Activated CD4-positive, alpha-beta T cell treated with anti-CD3 and anti-CD28 coated beads for 36 hours (primary cell): ENCODE data around the gene RPS6KA4. TPM values are rescaled to one million over a fixed set of nuclear protein-coding genes. Genes with fewer than 3 reads are reported as not detected.

Source experiments
- ATAC-seq: fragments of 200-7000 bp; cut with Tn5 transposase; one replicate; pipeline ENCODE4 v1.10.0; 2021; ENCODE audit warnings: mild to moderate bottlenecking, moderate library complexity
- CTCF ChIA-PET: fragments of 350-600 bp; sonication (Branson Sonifier 250); formaldehyde crosslinking; loops from one replicate; lab custom pipeline; 2021; ENCODE audit warnings: antibody characterized with exemption; lab: Charles Lee
- POLR2A ChIA-PET: fragments of 350-600 bp; sonication (Branson Sonifier 250); formaldehyde crosslinking; loops from one replicate; lab custom pipeline; 2021; ENCODE audit warnings: antibody characterized with exemption, inconsistent platforms; lab: Charles Lee
- DNase-seq: peaks from one replicate; pipeline ENCODE4 v3.0.0-alpha.2; 2020
- H3K27ac Mint-ChIP-seq: one replicate; pipeline ENCODE4 v1.8.0; 2021; ENCODE audit warnings: mixed read lengths
- H3K27me3 Mint-ChIP-seq: one replicate; pipeline ENCODE4 v1.8.0; 2021; ENCODE audit warnings: mixed read lengths
- H3K36me3 Mint-ChIP-seq: one replicate; pipeline ENCODE4 v1.8.0; 2021; ENCODE audit warnings: low read depth, mixed read lengths
- H3K4me1 Mint-ChIP-seq: one replicate; pipeline ENCODE4 v1.8.0; 2021; ENCODE audit warnings: mixed read lengths
- H3K4me3 Mint-ChIP-seq: one replicate; pipeline ENCODE4 v1.8.0; 2021; ENCODE audit warnings: mild to moderate bottlenecking, moderate library complexity, mixed read lengths
- H3K9me3 Mint-ChIP-seq: one replicate; pipeline ENCODE4 v1.8.0; 2021; ENCODE audit warnings: low read depth, mixed read lengths
- intact Hi-C, 2 experiments: fragments of 100-400 bp; cut with DNase I in 1 of 2; cut with micrococcal nuclease in 1 of 2; formaldehyde crosslinking; loops; one replicate each; pipeline versions ENCODE4 v1.14.2 to v1.15.1; 2022 to 2024; cut with DNase I, micrococcal nuclease
- total RNA-seq, 2 experiments: library from RNA; stranded (reverse); gene quantifications; one replicate each; pipeline ENCODE4 v1.2.3, GENCODE V29; 2021

The RPS6KA4 gene
- total RNA-seq, 2 experiments from 2014 or later = 22.0 to 30.2 TPM

DNA sequence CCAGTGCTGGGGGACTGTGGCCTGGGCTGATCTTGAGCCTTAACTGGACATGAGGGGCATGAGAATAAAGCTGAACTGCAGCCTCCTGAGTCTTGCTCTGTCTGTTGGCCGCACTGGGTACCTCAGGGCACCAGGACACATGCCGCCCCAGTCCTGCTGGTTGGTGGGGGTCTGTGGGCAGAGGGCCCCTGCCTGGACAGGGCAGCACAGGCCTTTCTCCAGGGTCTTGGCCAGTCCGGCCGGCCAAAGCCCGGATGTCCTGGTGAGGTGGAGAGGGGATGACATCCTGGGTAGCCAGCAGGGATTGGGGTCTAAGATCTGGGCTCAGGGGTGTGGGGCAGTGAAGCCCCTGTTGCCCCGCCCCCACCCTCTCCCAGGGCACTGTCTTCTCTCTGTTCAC, 1.5 kb upstream of the RPS6KA4 start:
- Mint-ChIP-seq H3K27me3 (no peaks in the 10 kb centered on the region), H3K4me1 (peaks cover 36% of the 10 kb centered on the region), H3K36me3 (peaks cover 25% of the 10 kb centered on the region), H3K9me3 (no peaks in the 10 kb centered on the region), H3K27ac (peak overlapping the region; percentile 56), H3K4me3 (peak overlapping the region; percentile 58)
- POLR2A ChIA-PET = interaction anchor here (0.6 kb wide), 1 partner anchor 615 kb away, joined by 4 read pairs; no protein-coding TSS in a partner anchor
- intact Hi-C loops = loop anchor here (5.0 kb wide), 2 partner anchors 40 to 295 kb away; partner anchors contain the start of genes PRDX5 (in 1 of the 2) and TRMT112 (in 1 of the 2)
- DNase-seq (no peak), ATAC-seq (no peak)
- CTCF ChIA-PET = interaction anchor here (0.6 to 2.7 kb wide), 6 partner anchors 10 to 113 kb away, joined by 3 to 8 read pairs (median 5); partner anchors contain the start of gene ESRRA

DNA sequence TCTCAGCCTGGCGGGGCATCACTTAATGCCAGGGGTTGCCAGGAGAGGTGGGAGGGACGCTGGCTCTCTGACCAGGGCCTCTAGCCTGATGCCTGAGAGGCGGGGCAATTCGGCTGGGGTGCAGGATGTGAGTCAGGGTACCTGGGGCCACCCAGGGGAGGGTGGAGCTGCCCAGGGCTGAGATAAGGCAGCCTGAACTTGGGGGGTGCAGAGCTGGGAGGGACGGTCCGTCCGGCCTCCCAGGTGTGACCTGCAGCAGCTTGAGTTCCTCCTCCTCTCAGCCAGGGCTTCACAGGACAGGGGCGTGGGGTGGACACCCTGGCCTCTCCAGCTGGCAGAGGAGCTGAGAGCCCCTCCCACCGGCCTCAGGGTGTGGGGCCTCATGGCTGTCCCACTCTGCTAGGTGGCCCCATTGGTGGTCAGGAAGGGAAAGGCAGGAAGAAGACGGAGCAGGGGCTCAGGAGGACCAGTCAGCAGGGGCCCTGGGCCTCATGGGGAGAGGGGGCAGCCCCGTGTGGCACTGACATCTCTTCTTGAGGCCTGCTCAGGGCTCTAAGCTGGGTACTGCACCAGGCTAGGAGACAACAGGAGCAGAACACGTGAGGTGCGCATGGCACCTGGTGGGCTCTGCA, 942 bp upstream of the RPS6KA4 start:
- peaks cover 28% of the 10 kb centered on the region for H3K36me3 Mint-ChIP-seq
- peak; percentile 83 for DNase-seq
- intact Hi-C loops = loop anchor here (2.0 to 5.0 kb wide), 6 partner anchors 15 to 419 kb away; partner anchors contain the start of genes PRDX5 (in 1 of the 2) and TRMT112 (in 1 of the 2)
- no peaks in the 10 kb centered on the region for H3K9me3 Mint-ChIP-seq
- ATAC-seq = peak; percentile 74
- POLR2A ChIA-PET = interaction anchor here (0.6 kb wide), 1 partner anchor 615 kb away, joined by 4 read pairs; no protein-coding TSS in a partner anchor
- peak overlapping the region; percentile 56 for H3K27ac Mint-ChIP-seq
- no peaks in the 10 kb centered on the region for H3K27me3 Mint-ChIP-seq
- H3K4me1 Mint-ChIP-seq = peaks cover 36% of the 10 kb centered on the region
- peak overlapping the region; percentile 58 for H3K4me3 Mint-ChIP-seq
- CTCF ChIA-PET = interaction anchor here (0.6 to 2.7 kb wide), 4 partner anchors 41 to 91 kb away, joined by 3 to 8 read pairs (median 6); partner anchors contain the start of gene ESRRA

DNA sequence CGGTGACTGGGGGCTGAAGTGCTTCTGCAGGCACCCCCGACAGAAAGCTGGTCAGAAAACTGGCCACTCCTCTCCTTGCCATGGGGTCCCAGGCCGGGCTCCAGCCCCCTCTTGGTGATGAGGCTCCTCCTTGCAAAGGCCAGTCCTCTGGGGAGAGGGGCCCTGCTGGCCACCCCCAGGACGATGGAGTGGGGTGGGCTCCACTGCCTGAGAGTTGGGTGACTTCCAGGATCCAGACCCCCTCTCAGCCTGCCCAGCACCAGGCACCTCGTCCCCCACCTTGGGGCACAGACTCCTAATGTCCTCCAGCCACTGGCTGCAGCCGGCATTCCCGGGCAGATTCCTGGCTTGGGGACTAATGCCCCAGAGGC, 441 bp upstream of the RPS6KA4 start:
- Mint-ChIP-seq H3K9me3 (no peaks in the 10 kb centered on the region), H3K27ac (no peak overlapping the region), H3K27me3 (no peaks in the 10 kb centered on the region), H3K4me1 (peaks cover 36% of the 10 kb centered on the region), H3K4me3 (peak overlapping the region; percentile 58), H3K36me3 (peaks cover 30% of the 10 kb centered on the region)
- CTCF ChIA-PET = interaction anchor here (1.1 to 2.7 kb wide), 3 partner anchors 54 to 91 kb away, joined by 3 to 8 read pairs (median 8); partner anchors contain the start of gene ESRRA
- intact Hi-C loops = loop anchor here (2.0 to 5.0 kb wide), 6 partner anchors 16 to 418 kb away; partner anchors contain the start of genes PRDX5 (in 1 of the 2) and TRMT112 (in 1 of the 2)
- DNase-seq = no peak
- POLR2A ChIA-PET = no interaction called here
- ATAC-seq = no peak

DNA sequence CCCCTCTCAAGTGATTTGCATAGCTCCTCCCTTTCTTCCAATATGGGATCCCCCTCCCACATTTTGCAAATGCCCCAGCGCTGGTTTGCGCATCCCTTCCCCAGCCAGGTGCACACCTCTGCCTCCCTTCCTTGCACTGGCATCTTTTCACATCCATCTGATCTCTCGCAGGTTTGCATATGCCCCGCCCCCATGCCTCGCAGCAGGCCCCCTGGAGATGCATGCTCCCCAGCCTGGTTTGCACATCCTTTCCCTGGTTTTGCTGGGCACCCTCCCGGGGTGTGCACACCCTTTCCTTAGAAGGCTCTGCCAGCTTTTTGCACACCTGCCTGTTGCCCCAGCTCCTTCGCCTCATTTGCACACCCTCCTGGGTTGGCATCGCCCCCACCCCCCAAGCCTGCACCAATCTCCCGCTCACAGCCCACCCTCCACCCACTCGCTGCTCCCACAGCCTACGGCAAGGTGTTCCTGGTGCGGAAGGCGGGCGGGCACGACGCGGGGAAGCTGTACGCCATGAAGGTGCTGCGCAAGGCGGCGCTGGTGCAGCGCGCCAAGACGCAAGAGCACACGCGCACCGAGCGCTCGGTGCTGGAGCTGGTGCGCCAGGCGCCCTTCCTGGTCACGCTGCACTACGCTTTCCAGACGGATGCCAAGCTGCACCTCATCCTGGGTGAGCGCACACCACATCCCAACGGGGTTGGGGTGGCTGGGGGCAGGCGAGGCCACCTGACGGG, 917 bp downstream of the RPS6KA4 start:
- intact Hi-C loops = loop anchor here (1.0 to 5.0 kb wide), 11 partner anchors 17 to 417 kb away; partner anchors contain the start of genes PRDX5 (in 2 of the 2), ESRRA (in 1 of the 2), GPR137 (in 1 of the 2) and NRXN2 (in 1 of the 2)
- POLR2A ChIA-PET = interaction anchor here (1.0 kb wide), 1 partner anchor 9 kb away, joined by 3 read pairs; no protein-coding TSS in a partner anchor
- CTCF ChIA-PET = interaction anchor here (0.6 to 1.2 kb wide), 4 partner anchors 11 to 89 kb away, joined by 3 to 5 read pairs (median 4); partner anchors contain the start of gene PRDX5
- peak overlapping the region; percentile 47 for H3K27ac Mint-ChIP-seq
- peaks cover 36% of the 10 kb centered on the region for H3K4me1 Mint-ChIP-seq
- H3K9me3 Mint-ChIP-seq = no peaks in the 10 kb centered on the region
- DNase-seq = peak; percentile 63
- no peaks in the 10 kb centered on the region for H3K27me3 Mint-ChIP-seq
- peak; percentile 18 for ATAC-seq
- peaks cover 33% of the 10 kb centered on the region for H3K36me3 Mint-ChIP-seq
- peak overlapping the region; percentile 85 for H3K4me3 Mint-ChIP-seq

DNA sequence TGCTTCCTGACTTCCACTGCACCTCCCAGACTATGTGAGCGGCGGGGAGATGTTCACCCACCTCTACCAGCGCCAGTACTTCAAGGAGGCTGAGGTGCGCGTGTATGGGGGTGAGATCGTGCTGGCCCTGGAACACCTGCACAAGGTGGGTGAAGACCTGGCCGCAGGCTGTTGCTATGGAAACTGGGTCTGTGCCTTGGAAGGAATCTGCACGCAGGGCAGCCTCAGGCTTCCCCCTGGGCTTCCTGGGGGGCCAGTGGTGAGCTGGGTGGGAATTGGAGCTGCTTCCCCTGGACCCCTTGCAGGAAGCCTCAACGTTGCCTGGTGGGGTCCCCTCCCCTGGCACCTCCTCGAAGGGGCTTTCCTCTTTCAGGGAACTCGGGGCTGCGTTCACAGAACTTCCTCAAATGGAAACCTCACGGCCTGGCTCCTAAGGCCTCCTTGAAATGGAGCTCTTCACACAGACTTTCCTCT, 1.5 kb downstream of the RPS6KA4 start:
- no peaks in the 10 kb centered on the region for H3K9me3 Mint-ChIP-seq
- intact Hi-C loops = no loop called here
- no peak for ATAC-seq

DNA sequence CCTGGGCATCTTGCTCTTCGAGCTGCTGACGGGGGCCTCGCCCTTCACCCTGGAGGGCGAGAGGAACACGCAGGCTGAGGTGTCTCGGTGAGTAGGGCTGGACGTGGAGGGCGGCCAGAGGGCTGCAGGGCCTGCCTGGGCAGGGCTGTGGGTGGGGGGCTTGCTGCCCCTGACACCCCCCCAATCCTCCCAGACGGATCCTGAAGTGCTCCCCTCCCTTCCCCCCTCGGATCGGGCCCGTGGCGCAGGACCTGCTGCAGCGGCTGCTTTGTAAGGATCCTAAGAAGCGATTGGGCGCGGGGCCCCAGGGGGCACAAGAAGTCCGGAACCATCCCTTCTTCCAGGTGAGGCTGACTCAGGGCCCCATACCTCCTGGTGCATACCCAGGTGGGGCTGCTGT, 2.7 kb downstream of the RPS6KA4 start:
- ChIA-PET POLR2A (no interaction called here), CTCF (interaction anchor here (1.2 kb wide), 1 partner anchor 284 kb away, joined by 8 read pairs; no protein-coding TSS in a partner anchor)
- intact Hi-C loops = no loop called here
- H3K9me3 Mint-ChIP-seq = no peaks in the 10 kb centered on the region
- H3K4me3 Mint-ChIP-seq = no peak overlapping the region
- ATAC-seq (no peak), DNase-seq (no peak)
- no peak overlapping the region for H3K27ac Mint-ChIP-seq
- no peaks in the 10 kb centered on the region for H3K27me3 Mint-ChIP-seq
- H3K36me3 Mint-ChIP-seq = peaks cover 46% of the 10 kb centered on the region
- peaks cover 28% of the 10 kb centered on the region for H3K4me1 Mint-ChIP-seq

More for the DNA sequence above, 1.5 kb downstream of the RPS6KA4 start:
- H3K27me3 Mint-ChIP-seq = no peaks in the 10 kb centered on the region
- ChIA-PET CTCF (interaction anchor here (0.6 to 1.2 kb wide), 5 partner anchors 11 to 643 kb away, joined by 3 to 8 read pairs (median 4); partner anchors contain the start of gene PRDX5), POLR2A (no interaction called here)
- peaks cover 38% of the 10 kb centered on the region for H3K36me3 Mint-ChIP-seq
- H3K4me1 Mint-ChIP-seq = peaks cover 31% of the 10 kb centered on the region
- peak overlapping the region; percentile 85 for H3K4me3 Mint-ChIP-seq
- no peak for DNase-seq
- peak overlapping the region; percentile 47 for H3K27ac Mint-ChIP-seq

DNA sequence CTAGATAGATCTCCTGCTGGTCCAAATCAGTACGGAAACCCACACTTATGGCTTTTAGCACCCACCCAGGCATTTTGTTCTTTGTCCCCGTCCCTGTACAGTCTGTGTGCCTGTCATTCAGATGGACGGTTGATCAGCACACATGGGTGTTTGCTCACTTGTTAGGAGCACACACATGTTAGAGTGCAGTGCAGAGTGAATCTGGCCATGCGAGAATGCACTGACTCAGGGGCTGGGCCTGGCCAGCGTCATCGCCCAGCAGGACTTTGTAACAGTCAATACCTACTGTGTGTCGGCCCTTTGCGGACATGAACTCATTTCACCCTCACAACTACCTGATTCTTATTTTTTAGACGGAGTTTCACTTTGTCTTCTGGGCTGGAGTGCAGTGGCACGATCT, 3.4 kb downstream of the RPS6KA4 start:
- peaks cover 47% of the 10 kb centered on the region for H3K36me3 Mint-ChIP-seq
- no peak overlapping the region for H3K4me3 Mint-ChIP-seq
- peaks cover 27% of the 10 kb centered on the region for H3K4me1 Mint-ChIP-seq
- no peak overlapping the region for H3K27ac Mint-ChIP-seq
- intact Hi-C loops = no loop called here
- no peak for DNase-seq
- POLR2A ChIA-PET = no interaction called here
- CTCF ChIA-PET = no interaction called here
- H3K9me3 Mint-ChIP-seq = no peaks in the 10 kb centered on the region
- ATAC-seq = no peak
- H3K27me3 Mint-ChIP-seq = no peaks in the 10 kb centered on the region

DNA sequence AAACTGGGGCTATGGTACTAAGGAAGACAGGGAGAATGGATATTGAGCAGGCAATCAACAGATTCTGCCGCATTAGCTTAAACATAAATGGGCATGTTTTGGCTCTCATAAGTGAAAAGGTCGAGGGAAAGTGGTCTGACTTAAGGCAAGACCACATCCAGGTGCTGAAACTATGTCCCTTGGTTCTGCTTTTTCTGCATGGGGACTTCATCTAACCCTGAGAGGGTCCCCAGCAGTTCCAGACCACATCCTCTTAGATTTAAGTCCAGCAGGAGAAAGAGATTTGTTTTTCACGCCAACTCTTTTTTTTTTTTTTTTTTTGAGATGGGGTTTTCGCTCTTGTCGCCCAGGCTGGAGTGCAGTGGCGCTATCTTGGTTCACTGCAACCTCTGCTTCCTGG, 5.5 kb downstream of the RPS6KA4 start:
- Mint-ChIP-seq H3K9me3 (no peaks in the 10 kb centered on the region), H3K36me3 (peaks cover 53% of the 10 kb centered on the region), H3K27ac (no peak overlapping the region), H3K4me1 (peaks cover 15% of the 10 kb centered on the region), H3K27me3 (no peaks in the 10 kb centered on the region), H3K4me3 (no peak overlapping the region)
- CTCF ChIA-PET = interaction anchor here (0.7 to 1.3 kb wide), 2 partner anchors 33 to 554 kb away, joined by 3 to 4 read pairs; no protein-coding TSS in a partner anchor
- intact Hi-C loops = no loop called here
- DNase-seq = no peak
- POLR2A ChIA-PET = no interaction called here
- ATAC-seq = no peak

DNA sequence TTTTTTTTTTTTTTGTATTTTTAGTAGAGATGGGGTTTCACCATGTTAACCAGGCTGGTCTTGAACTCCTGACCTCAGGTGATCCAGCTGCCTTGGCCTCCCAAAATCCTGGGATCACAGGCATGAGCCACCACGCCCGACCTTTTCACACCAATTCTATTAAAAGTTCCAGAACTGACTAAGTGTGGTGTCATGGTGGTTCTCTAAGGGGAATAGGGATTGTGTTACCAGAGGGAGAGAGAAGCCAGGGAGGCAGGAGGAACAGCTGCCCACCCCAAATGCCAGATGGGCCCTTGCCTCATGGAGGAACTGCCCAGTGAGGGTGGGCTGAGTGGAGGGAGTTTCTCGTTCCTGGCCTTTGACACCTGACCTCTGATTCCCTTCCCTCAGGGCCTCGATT, 5.9 kb downstream of the RPS6KA4 start:
- no peak for ATAC-seq

DNA sequence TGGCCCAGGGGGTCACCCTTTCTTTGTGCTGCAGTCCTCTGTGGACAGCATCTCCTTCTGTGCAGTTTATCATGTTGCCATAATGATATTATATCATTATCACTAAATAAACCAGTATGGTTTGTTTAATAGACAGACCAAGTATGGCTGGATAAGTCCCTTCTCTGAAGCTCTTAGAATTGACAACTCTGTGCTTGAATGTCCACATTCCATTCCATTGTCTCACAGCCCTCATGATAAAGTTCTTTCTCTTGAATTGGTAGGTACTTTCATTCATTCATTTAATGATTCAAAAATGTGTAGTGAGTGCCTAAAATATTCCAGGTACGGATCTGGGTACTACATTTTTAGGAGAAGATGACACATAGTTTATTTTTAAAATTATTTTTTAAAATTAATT, 7.8 kb downstream of the RPS6KA4 start:
- H3K36me3 Mint-ChIP-seq = peaks cover 49% of the 10 kb centered on the region
- DNase-seq (no peak), ATAC-seq (no peak)
- H3K27me3 Mint-ChIP-seq = no peaks in the 10 kb centered on the region
- peaks cover 5% of the 10 kb centered on the region for H3K4me1 Mint-ChIP-seq
- H3K27ac Mint-ChIP-seq = no peak overlapping the region
- H3K9me3 Mint-ChIP-seq = no peaks in the 10 kb centered on the region
- ChIA-PET POLR2A (no interaction called here), CTCF (no interaction called here)
- intact Hi-C loops = no loop called here
- H3K4me3 Mint-ChIP-seq = no peak overlapping the region

More for the DNA sequence above, 5.9 kb downstream of the RPS6KA4 start:
- H3K4me1 Mint-ChIP-seq = peaks cover 10% of the 10 kb centered on the region
- H3K36me3 Mint-ChIP-seq = peaks cover 56% of the 10 kb centered on the region
- ChIA-PET CTCF (interaction anchor here (0.7 to 1.3 kb wide), 2 partner anchors 33 to 554 kb away, joined by 3 to 4 read pairs; no protein-coding TSS in a partner anchor), POLR2A (no interaction called here)
- intact Hi-C loops = no loop called here
- no peak for DNase-seq
- no peak overlapping the region for H3K4me3 Mint-ChIP-seq
- H3K27me3 Mint-ChIP-seq = no peaks in the 10 kb centered on the region
- no peak overlapping the region for H3K27ac Mint-ChIP-seq
- no peaks in the 10 kb centered on the region for H3K9me3 Mint-ChIP-seq
